Endodermal cell (in vitro differentiated cells): ENCODE results near the gene KLHL35. TPM values are rescaled to one million over a fixed set of nuclear protein-coding genes. Genes with fewer than 3 reads are reported as not detected.

ENCODE experiments used
- DNase-seq: peaks from one replicate; pipeline ENCODE4 v3.0.0-alpha.2; 2017
- H3K27ac ChIP-seq: 2 replicates; pipeline ENCODE4 v1.5.1; 2013; ENCODE audit warnings: mild to moderate bottlenecking, low read depth, low read length, moderate library complexity
- H3K27me3 ChIP-seq: 2 replicates; pipeline ENCODE4 v1.6.1; 2013; ENCODE audit warnings: mild to moderate bottlenecking, low read length, moderate library complexity; ENCODE audit not compliant: insufficient read depth, control insufficient read depth, poor library complexity, severe bottlenecking
- H3K36me3 ChIP-seq: 2 replicates; pipeline ENCODE4 v1.7.0; 2013; ENCODE audit warnings: mild to moderate bottlenecking, low read length, moderate library complexity; ENCODE audit not compliant: control insufficient read depth, insufficient read depth
- H3K4me1 ChIP-seq: one replicate; pipeline ENCODE4 v1.7.0; 2013; ENCODE audit warnings: low read length; ENCODE audit not compliant: control insufficient read depth, insufficient read depth
- H3K4me3 ChIP-seq: 2 replicates; pipeline ENCODE4 v1.5.1; 2013; ENCODE audit warnings: mild to moderate bottlenecking, low read length, moderate library complexity
- H3K9ac ChIP-seq: 2 replicates; pipeline ENCODE4 v1.6.1; 2013; ENCODE audit warnings: mild to moderate bottlenecking, low read length, moderate library complexity; ENCODE audit not compliant: poor library complexity, severe bottlenecking; ENCODE audit errors: extremely low read depth
- H3K9me3 ChIP-seq: 2 replicates; pipeline ENCODE4 v1.6.1; 2013; ENCODE audit warnings: mild to moderate bottlenecking, low read length, moderate library complexity; ENCODE audit not compliant: control insufficient read depth
- H3K27ac Mint-ChIP-seq: 2 replicates; pipeline ENCODE4 v1.8.0; 2020; ENCODE audit warnings: mixed read lengths
- H3K27me3 Mint-ChIP-seq: 2 replicates; pipeline ENCODE4 v1.8.0; 2021; ENCODE audit warnings: mild to moderate bottlenecking, mixed read lengths; ENCODE audit not compliant: insufficient read depth
- H3K36me3 Mint-ChIP-seq: 2 replicates; pipeline ENCODE4 v1.8.0; 2020; ENCODE audit warnings: low read depth, mixed read lengths
- H3K4me1 Mint-ChIP-seq: 2 replicates; pipeline ENCODE4 v1.8.0; 2020; ENCODE audit warnings: mixed read lengths
- H3K4me3 Mint-ChIP-seq: 2 replicates; pipeline ENCODE4 v1.8.0; 2020; ENCODE audit warnings: mild to moderate bottlenecking, moderate library complexity, mixed read lengths
- H3K9me3 Mint-ChIP-seq: 2 replicates; pipeline ENCODE4 v1.8.0; 2020; ENCODE audit warnings: mild to moderate bottlenecking, mixed read lengths
- CTCF ChIP-seq: fragments of 200-600 bp; sonication (generic); conservative IDR thresholded peaks from 2 replicates; pipeline ENCODE4 v1.5.0; 2021; ENCODE audit warnings: antibody characterized with exemption, mild to moderate bottlenecking
- WGBS, 2 experiments: methylation state at CpG; one replicate each; pipeline versions ENCODE4 v1.1.5 to v1.1.7; 2013; ENCODE audit warnings: missing lambda C conversion rate in 2 of 2, mixed read lengths in 1 of 2; ENCODE audit not compliant: insufficient coverage in 1 of 2, insufficient read length in 1 of 2; 5-methylcytosine and 5-hydroxymethylcytosine counted together
- total RNA-seq, 2 donors: library from RNA; stranded (reverse); fragmentation: NEBNext Ultra II Directional in 1 of 2; extraction: Animal tissue kit (Norgen Biotek cat#: 25700) in 1 of 2; gene quantifications; 2 replicates in 1 of 2; 3 replicates in 1 of 2; pipeline ENCODE4 v1.2.1, GENCODE V29; 2021

KLHL35 gene
- total RNA-seq, 2 donors from 2014 or later: 0.48 TPM; not detected in 1

DNA sequence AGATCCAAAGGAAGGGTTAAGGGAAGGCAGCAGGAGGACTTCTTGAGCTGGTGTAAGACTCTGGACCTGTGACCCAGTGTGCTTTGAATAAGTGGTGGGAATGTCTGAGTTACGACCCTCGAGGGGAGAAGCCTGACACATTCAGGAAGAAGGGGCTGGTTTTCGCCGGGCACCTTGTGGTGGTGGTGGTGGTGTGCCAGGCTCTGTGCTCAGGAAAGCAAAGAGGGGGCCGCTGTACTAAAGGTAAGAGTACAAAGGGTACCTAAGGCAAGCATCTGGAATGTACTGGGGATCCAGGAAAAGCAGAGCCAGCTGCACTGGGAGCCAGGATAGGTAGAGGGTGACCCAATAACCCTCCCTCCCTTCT lies 6.3 kb downstream of the KLHL35 start:
- Mint-ChIP-seq H3K36me3 (peaks cover 12% of the 10 kb centered on the region), H3K9me3 (peaks cover 14% of the 10 kb centered on the region), H3K4me1 (peaks cover 20% of the 10 kb centered on the region), H3K4me3 (no peak overlapping the region), H3K27me3 (peaks cover 39% of the 10 kb centered on the region), H3K27ac (no peak overlapping the region)
- Histone ChIP-seq H3K9me3 (peaks cover 11% of the 10 kb centered on the region), H3K4me1 (peaks cover 13% of the 10 kb centered on the region), H3K4me3 (no peak overlapping the region), H3K27me3 (peaks cover 34% of the 10 kb centered on the region), H3K27ac (no peak overlapping the region), H3K36me3 (peaks cover 6% of the 10 kb centered on the region), H3K9ac (no peak overlapping the region)
- TF ChIP-seq CTCF: no peak
- WGBS, 2 experiments: 87% methylated on average over 5 of the region's 5 CpGs; no CpG with 5 or more reads in 1 of the 2 experiments
- no peak for DNase-seq

GRCh38 chr11:75425422-75425821 lies 7.6 kb downstream of the KLHL35 start:
- peaks cover 13% of the 10 kb centered on the region for H3K4me1 ChIP-seq
- H3K4me3 Mint-ChIP-seq: no peak overlapping the region
- H3K36me3 ChIP-seq: peaks cover 9% of the 10 kb centered on the region
- H3K27me3 ChIP-seq: peaks cover 21% of the 10 kb centered on the region
- TF ChIP-seq CTCF: peak; percentile 85
- no peak overlapping the region for H3K27ac Mint-ChIP-seq
- peaks cover 26% of the 10 kb centered on the region for H3K27me3 Mint-ChIP-seq
- WGBS, 2 experiments: 87 to 88% methylated on average over 12 to 29 of the region's 29 CpGs
- H3K4me3 ChIP-seq: no peak overlapping the region
- peaks cover 11% of the 10 kb centered on the region for H3K9me3 ChIP-seq
- H3K4me1 Mint-ChIP-seq: peaks cover 18% of the 10 kb centered on the region
- H3K27ac ChIP-seq: no peak overlapping the region
- DNase-seq: peak; percentile 93
- H3K36me3 Mint-ChIP-seq: peaks cover 15% of the 10 kb centered on the region
- H3K9me3 Mint-ChIP-seq: peaks cover 14% of the 10 kb centered on the region
- no peak overlapping the region for H3K9ac ChIP-seq

DNA sequence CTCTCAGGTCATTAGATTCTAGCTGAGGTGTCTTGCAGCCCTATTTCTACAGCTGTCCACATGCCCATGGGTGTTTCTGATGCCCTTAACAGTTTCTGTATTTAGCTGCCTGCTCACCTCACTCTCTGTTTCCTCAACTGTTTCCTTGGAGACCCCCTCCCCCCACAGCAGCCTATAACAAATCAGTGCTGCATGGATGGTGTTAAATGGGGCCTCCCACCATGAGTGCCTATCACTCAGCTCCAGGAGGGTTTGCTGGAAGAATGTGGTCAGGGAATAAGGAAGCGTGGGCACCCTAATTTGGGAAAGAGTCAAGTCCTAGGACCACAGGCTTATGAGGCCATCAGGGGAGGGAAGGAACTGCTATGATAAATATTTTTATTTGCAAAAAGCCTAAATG lies 8.6 kb downstream of the KLHL35 start:
- no peak overlapping the region for H3K4me3 Mint-ChIP-seq

More for the DNA sequence above, 8.6 kb downstream of the KLHL35 start:
- Histone ChIP-seq H3K36me3 (peaks cover 9% of the 10 kb centered on the region), H3K4me1 (peaks cover 13% of the 10 kb centered on the region), H3K9ac (no peak overlapping the region), H3K27ac (peak overlapping the region; percentile 7), H3K4me3 (no peak overlapping the region), H3K9me3 (peaks cover 8% of the 10 kb centered on the region), H3K27me3 (peaks cover 13% of the 10 kb centered on the region)
- Mint-ChIP-seq H3K9me3 (peaks cover 13% of the 10 kb centered on the region), H3K36me3 (peaks cover 15% of the 10 kb centered on the region), H3K27ac (no peak overlapping the region), H3K4me1 (peaks cover 18% of the 10 kb centered on the region), H3K27me3 (peaks cover 23% of the 10 kb centered on the region)
- no peak for TF ChIP-seq CTCF
- DNase-seq: peak; percentile 55
- WGBS, 2 experiments: 100% methylated on average over 1 of the region's 1 CpG; no CpG with 5 or more reads in 1 of the 2 experiments
